Keratinocyte (primary cell): ENCODE results near the gene INAFM1.

Experiments
- CTCF ChIP-seq, 3 experiments: IDR thresholded peaks in 1 of 3; conservative IDR thresholded peaks in 1 of 3; optimal IDR thresholded peaks in 1 of 3; 2 replicates in 2 of 3; 3 replicates in 1 of 3; pipeline versions ENCODE3 to v1.5.1; 2011; ENCODE audit warnings: low read length in 3 of 3, mild to moderate bottlenecking in 3 of 3, moderate library complexity in 2 of 3, control low read depth in 1 of 3, inconsistent platforms in 1 of 3; ENCODE audit not compliant: insufficient read depth in 2 of 3; ENCODE audit errors: extremely low read depth in 1 of 3
- EZH2 ChIP-seq: IDR thresholded peaks from one replicate; pipeline ENCODE4 v1.6.1; 2012; ENCODE audit warnings: inconsistent platforms, mild to moderate bottlenecking, low read length, moderate library complexity

GRCh38 chr19:47240996-47241918 lies 33.4 kb upstream of the INAFM1 start:
- TF ChIP-seq CTCF (optimal IDR thresholded peaks at IDR 0.05 in 1 of 3, IDR thresholded peaks at IDR 0.05 in 1 of 3, conservative IDR thresholded peaks at IDR 0.05 in 1 of 3; ENCODE audit: extremely low read depth in 1 of 3, insufficient read depth in 2 of 3, low read length in 3 of 3): no peak
- TF ChIP-seq EZH2: no peak
